KMS-11 (cell line): ENCODE results near the gene AP2M1.

ENCODE experiments used
- H2AFZ ChIP-seq: fragments of 200-600 bp; sonication (generic); 2 replicates; pipeline ENCODE4 v1.6.1; 2016; ENCODE audit warnings: antibody characterized with exemption, mixed run types, low read depth
- H3K27ac ChIP-seq: fragments of 200-600 bp; sonication (generic); 2 replicates; pipeline ENCODE4 v1.6.1; 2016; ENCODE audit warnings: mild to moderate bottlenecking, mixed run types
- H3K27me3 ChIP-seq: fragments of 200-600 bp; sonication (generic); 2 replicates; pipeline ENCODE4 v1.6.1; 2017; ENCODE audit warnings: mild to moderate bottlenecking, low read depth, mixed run types, moderate library complexity; ENCODE audit not compliant: insufficient read depth
- H3K36me3 ChIP-seq: fragments of 200-600 bp; sonication (generic); 2 replicates; pipeline ENCODE4 v1.6.1; 2017; ENCODE audit warnings: mild to moderate bottlenecking, mixed run types; ENCODE audit not compliant: insufficient read depth
- H3K4me1 ChIP-seq: fragments of 200-600 bp; sonication (generic); 2 replicates; pipeline ENCODE4 v1.6.1; 2016; ENCODE audit warnings: mild to moderate bottlenecking, low read depth, mixed run types; ENCODE audit not compliant: poor library complexity, severe bottlenecking
- H3K4me2 ChIP-seq: fragments of 200-600 bp; sonication (generic); 2 replicates; pipeline ENCODE4 v1.7.0; 2016; ENCODE audit warnings: mild to moderate bottlenecking, mixed run types
- H3K4me3 ChIP-seq: fragments of 200-600 bp; sonication (generic); IDR thresholded peaks from 2 replicates; pipeline ENCODE4 v1.6.1; 2017; ENCODE audit warnings: low read depth, low read length, mixed read lengths; ENCODE audit not compliant: insufficient read depth
- H3K79me2 ChIP-seq: fragments of 200-600 bp; sonication (generic); 2 replicates; pipeline ENCODE4 v1.6.1; 2016; ENCODE audit warnings: low read depth, mixed run types; ENCODE audit not compliant: insufficient read depth
- H3K9ac ChIP-seq: fragments of 200-600 bp; sonication (generic); 2 replicates; pipeline ENCODE4 v1.6.1; 2016; ENCODE audit warnings: mild to moderate bottlenecking, mixed run types
- H4K20me1 ChIP-seq: fragments of 200-600 bp; sonication (generic); 2 replicates; pipeline ENCODE4 v1.6.1; 2016; ENCODE audit warnings: mild to moderate bottlenecking, mixed run types; ENCODE audit not compliant: insufficient read depth
- TF ChIP-seq, protein P1 (sequence below): fragments of 200-600 bp; sonication (generic); conservative IDR thresholded peaks from 2 replicates; pipeline ENCODE4 v1.6.1; 2017; ENCODE audit warnings: low read depth, mild to moderate bottlenecking, antibody characterized with exemption, low read length, moderate library complexity, mixed read lengths

The AP2M1 gene

DNA sequence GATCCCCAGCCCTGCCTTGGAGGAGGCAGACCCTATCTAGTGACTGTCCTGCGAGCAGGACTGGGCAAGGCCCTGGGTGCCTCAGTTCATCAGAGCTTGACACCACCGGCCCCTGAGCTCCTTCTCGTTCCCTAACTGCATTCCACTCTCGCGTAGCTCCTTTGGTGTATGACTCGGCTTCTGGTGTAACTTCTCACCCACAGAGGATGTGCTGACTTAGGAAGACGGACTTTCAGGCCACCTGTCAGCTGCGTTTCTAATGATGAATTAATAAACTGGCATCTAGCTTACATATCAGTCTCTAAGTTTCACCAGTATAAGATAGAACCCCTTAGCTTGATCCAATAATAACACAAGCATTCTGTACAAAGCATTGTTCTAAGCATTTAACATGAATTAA lies 28.9 kb downstream of the AP2M1 start:
- H3K36me3 ChIP-seq, result no peaks in the 10 kb centered on the region
- H3K4me3 ChIP-seq, result no peak overlapping the region
- TF ChIP-seq, protein P1, sequence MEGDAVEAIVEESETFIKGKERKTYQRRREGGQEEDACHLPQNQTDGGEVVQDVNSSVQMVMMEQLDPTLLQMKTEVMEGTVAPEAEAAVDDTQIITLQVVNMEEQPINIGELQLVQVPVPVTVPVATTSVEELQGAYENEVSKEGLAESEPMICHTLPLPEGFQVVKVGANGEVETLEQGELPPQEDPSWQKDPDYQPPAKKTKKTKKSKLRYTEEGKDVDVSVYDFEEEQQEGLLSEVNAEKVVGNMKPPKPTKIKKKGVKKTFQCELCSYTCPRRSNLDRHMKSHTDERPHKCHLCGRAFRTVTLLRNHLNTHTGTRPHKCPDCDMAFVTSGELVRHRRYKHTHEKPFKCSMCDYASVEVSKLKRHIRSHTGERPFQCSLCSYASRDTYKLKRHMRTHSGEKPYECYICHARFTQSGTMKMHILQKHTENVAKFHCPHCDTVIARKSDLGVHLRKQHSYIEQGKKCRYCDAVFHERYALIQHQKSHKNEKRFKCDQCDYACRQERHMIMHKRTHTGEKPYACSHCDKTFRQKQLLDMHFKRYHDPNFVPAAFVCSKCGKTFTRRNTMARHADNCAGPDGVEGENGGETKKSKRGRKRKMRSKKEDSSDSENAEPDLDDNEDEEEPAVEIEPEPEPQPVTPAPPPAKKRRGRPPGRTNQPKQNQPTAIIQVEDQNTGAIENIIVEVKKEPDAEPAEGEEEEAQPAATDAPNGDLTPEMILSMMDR, result no peak
- no peaks in the 10 kb centered on the region for H3K4me1 ChIP-seq
- H2AFZ ChIP-seq, result no peak overlapping the region
- no peaks in the 10 kb centered on the region for H4K20me1 ChIP-seq
- no peaks in the 10 kb centered on the region for H3K27me3 ChIP-seq
- H3K27ac ChIP-seq, result no peak overlapping the region
- no peak overlapping the region for H3K9ac ChIP-seq
- no peaks in the 10 kb centered on the region for H3K79me2 ChIP-seq
- H3K4me2 ChIP-seq, result no peak overlapping the region

DNA sequence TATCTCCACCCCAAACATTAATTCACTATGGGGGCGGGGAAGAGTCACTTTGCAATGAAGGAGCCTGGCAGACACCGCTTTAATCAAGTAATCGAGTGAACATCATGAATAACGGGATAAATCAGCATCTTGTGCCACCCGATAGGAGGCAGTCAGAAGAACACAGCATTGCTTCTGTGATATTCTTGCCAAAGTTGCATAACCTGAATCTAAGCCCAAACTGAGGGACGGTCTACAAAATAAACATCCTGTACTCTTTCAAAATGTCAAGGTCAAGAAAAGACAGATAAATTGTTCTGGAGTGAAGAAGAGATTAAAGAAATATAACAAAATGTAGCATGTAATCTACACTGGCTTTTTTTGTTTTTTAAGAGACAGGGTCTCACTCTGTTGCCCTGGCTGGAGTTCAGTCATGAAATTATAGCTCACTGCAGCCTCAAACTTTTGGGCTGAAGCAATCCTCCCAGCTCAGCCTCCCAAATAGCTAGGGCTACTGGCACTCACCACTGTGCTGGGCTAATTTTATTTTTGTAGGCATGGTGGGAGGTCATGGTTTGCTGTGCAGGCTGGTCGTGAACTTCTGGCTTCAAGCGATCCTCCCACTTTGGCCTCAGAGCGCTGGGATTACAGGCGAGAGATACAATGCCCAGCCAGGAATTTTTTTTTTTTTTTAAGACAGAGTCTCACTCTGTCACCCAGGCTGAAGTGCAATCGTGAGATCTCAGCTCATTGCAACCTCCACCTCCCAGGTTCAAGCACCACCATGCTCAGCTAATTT lies 34.7 kb downstream of the AP2M1 start:
- Histone ChIP-seq H3K4me1 (no peaks in the 10 kb centered on the region), H3K4me3 (no peak overlapping the region), H2AFZ (no peak overlapping the region), H3K27ac (no peak overlapping the region), H3K4me2 (no peak overlapping the region), H3K36me3 (no peaks in the 10 kb centered on the region), H4K20me1 (no peaks in the 10 kb centered on the region), H3K27me3 (no peaks in the 10 kb centered on the region), H3K79me2 (no peaks in the 10 kb centered on the region), H3K9ac (no peak overlapping the region)
- TF ChIP-seq, protein P1, result no peak

DNA sequence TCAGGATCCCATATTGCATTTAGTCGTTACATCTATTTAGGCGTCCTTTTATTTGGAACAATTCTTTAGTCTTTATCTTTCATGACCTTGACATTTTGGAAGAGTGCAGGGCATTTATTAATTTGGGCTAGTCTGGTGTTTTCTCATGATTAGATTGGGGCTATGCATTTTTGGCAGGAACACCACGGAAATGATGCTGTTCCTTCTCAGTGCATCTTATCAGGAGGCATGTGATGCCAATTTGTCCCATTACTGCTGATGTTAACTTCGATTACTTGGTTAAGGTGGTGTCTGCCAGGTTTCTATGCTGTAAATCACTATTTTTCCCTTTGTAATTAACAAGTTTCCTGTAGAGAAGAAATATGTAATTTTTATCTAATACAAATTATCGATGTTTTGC lies 36.6 kb downstream of the AP2M1 start:
- H3K4me1 ChIP-seq, result no peaks in the 10 kb centered on the region
- H3K27me3 ChIP-seq, result no peaks in the 10 kb centered on the region
- no peak overlapping the region for H3K4me2 ChIP-seq
- H3K36me3 ChIP-seq, result no peaks in the 10 kb centered on the region
- TF ChIP-seq, protein P1, result no peak
- no peaks in the 10 kb centered on the region for H4K20me1 ChIP-seq
- no peak overlapping the region for H3K4me3 ChIP-seq
- H3K27ac ChIP-seq, result no peak overlapping the region
- no peaks in the 10 kb centered on the region for H3K79me2 ChIP-seq
- no peak overlapping the region for H2AFZ ChIP-seq
- no peak overlapping the region for H3K9ac ChIP-seq

DNA sequence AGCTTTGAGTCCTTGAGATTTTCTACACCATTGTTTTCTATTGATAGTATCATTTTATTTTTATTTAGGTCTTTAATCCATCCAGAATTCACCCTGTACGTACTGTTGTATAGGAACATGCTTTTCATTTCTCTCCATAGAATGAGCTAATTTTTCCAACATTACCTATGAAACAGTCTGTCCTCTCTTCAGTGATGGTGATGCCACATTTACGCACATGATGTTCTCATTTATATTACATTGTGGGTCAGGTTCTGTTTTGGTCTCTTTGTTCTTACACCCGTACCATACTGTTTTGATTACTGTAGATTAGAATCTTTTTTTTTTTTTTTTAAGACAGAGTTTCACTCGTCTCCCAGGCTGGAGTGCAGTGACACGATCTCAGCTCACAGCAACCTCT lies 37.1 kb downstream of the AP2M1 start:
- Histone ChIP-seq H3K36me3 (no peaks in the 10 kb centered on the region), H3K9ac (no peak overlapping the region), H3K79me2 (no peaks in the 10 kb centered on the region), H4K20me1 (no peaks in the 10 kb centered on the region), H3K27me3 (no peaks in the 10 kb centered on the region), H3K4me3 (no peak overlapping the region), H3K27ac (no peak overlapping the region), H2AFZ (no peak overlapping the region), H3K4me1 (no peaks in the 10 kb centered on the region), H3K4me2 (no peak overlapping the region)
- TF ChIP-seq, protein P1, result no peak
